K562 (cell line): ENCODE results near the gene GPR33. TPM values are rescaled to one million over a fixed set of nuclear protein-coding genes. Genes with fewer than 3 reads are reported as not detected.

ENCODE experiments used
- ATAC-seq: fragments of 200-7000 bp; cut with Tn5 transposase; 3 replicates; pipeline ENCODE4 v1.9.1; 2020; ENCODE audit warnings: moderate library complexity
- BruUV-seq: library from RNA; stranded (reverse); fragments of 400-500 nt; replicated peaks from 2 replicates; lab custom pipeline; 2021; lab: Mats Ljungman, UMichigan
- CTCF ChIA-PET: fragments of 300-600 bp; formaldehyde crosslinking; extraction: SDS; loops from one replicate; lab custom pipeline; 2021; ENCODE audit warnings: low intra/inter-chr PET ratio; lab: Yijun Ruan, JAX
- POLR2A ChIA-PET: fragments of 300-600, 350-650 bp; sonication (Branson Sonifier 250); formaldehyde crosslinking; extraction: SDS; loops from one replicate; lab custom pipeline; 2021; ENCODE audit warnings: antibody characterized with exemption, inconsistent platforms; lab: Yijun Ruan, JAX
- DNase-seq, 4 experiments: peaks; one replicate each; pipeline versions ENCODE4 v3.0.0 to v3.0.0-alpha.2; 2011 to 2018; ENCODE audit warnings: low spot score in 3 of 4, mixed read lengths in 3 of 4; ENCODE audit errors: extremely low read depth in 1 of 4
- FAIRE-seq: peaks from 2 replicates; lab custom pipeline; 2011; peaks lifted over from hg19 to GRCh38; lab: Jason Lieb, UNC
- H2AFZ ChIP-seq: 2 replicates; pipeline ENCODE4 v1.6.0; 2011; ENCODE audit warnings: low read depth, low read length, control low read depth, inconsistent platforms
- H3K27ac ChIP-seq: fragments of 200-600 bp; 3 replicates; pipeline ENCODE4 v1.8.0; 2011; ENCODE audit warnings: low read depth, mild to moderate bottlenecking, control low read depth, inconsistent platforms, low read length, moderate library complexity, mixed read lengths; ENCODE audit errors: extremely low read depth
- H3K27me3 ChIP-seq, 2 experiments: fragments of 300-600 bp in 1 of 2; 2 replicates in 1 of 2; 3 replicates in 1 of 2; pipeline versions ENCODE4 v1.6.0 to v1.8.0; 2011; ENCODE audit warnings: inconsistent platforms in 2 of 2, low read length in 2 of 2, mild to moderate bottlenecking in 1 of 2, mixed read lengths in 1 of 2, moderate library complexity in 1 of 2; ENCODE audit not compliant: control insufficient read depth in 2 of 2, insufficient read depth in 2 of 2
- H3K36me3 ChIP-seq: fragments of 300-600 bp; 3 replicates; pipeline ENCODE4 v1.8.0; 2011; ENCODE audit warnings: mild to moderate bottlenecking, low read length, inconsistent platforms; ENCODE audit not compliant: control insufficient read depth, insufficient read depth
- H3K4me1 ChIP-seq, 2 experiments: fragments of 200-600 bp in 1 of 2; replicated peaks in 1 of 2; 2 replicates in 1 of 2; 3 replicates in 1 of 2; pipeline versions ENCODE4 v1.5.1 to v1.8.0; 2011; ENCODE audit warnings: inconsistent platforms in 2 of 2, low read length in 2 of 2, mild to moderate bottlenecking in 1 of 2, mixed read lengths in 1 of 2, moderate library complexity in 1 of 2; ENCODE audit not compliant: control insufficient read depth in 2 of 2, insufficient read depth in 2 of 2
- H3K4me2 ChIP-seq: 2 replicates; pipeline ENCODE4 v1.6.1; 2011; ENCODE audit warnings: low read length, control low read depth, inconsistent platforms, mixed read lengths; ENCODE audit not compliant: insufficient read depth
- H3K4me3 ChIP-seq: fragments of 200-600 bp; sonication (generic), shearing (Covaris generic); 2 replicates; pipeline ENCODE4 v1.5.1; 2016; ENCODE audit warnings: control low read depth, inconsistent platforms
- H3K79me2 ChIP-seq: fragments of 200-600 bp; 3 replicates; pipeline ENCODE4 v1.8.0; 2011; ENCODE audit warnings: low read length, inconsistent platforms; ENCODE audit not compliant: control insufficient read depth, insufficient read depth
- H3K9ac ChIP-seq, 2 experiments: 2 replicates each; pipeline versions ENCODE4 v1.6.0 to v1.6.1; 2011; ENCODE audit warnings: low read depth in 2 of 2, low read length in 2 of 2, control low read depth in 1 of 2, inconsistent platforms in 1 of 2, mild to moderate bottlenecking in 1 of 2, mixed read lengths in 1 of 2; ENCODE audit not compliant: insufficient read depth in 1 of 2
- H3K9me1 ChIP-seq: one replicate; pipeline ENCODE4 v1.6.0; 2011; ENCODE audit warnings: inconsistent platforms, mild to moderate bottlenecking, low read length, moderate library complexity; ENCODE audit not compliant: control insufficient read depth, insufficient read depth
- H3K9me3 ChIP-seq: replicated peaks from 2 replicates; pipeline ENCODE4 v1.5.1; 2011; ENCODE audit warnings: low read depth, low read length, inconsistent platforms; ENCODE audit not compliant: control insufficient read depth, insufficient read depth
- H4K20me1 ChIP-seq: replicated peaks from 2 replicates; pipeline ENCODE4 v1.6.1; 2011; ENCODE audit warnings: low read length, inconsistent platforms, mixed read lengths; ENCODE audit not compliant: control insufficient read depth, insufficient read depth
- CBX1 ChIP-seq: sonication (generic); IDR thresholded peaks from 2 replicates; pipeline ENCODE4 v1.6.1; 2016; ENCODE audit warnings: antibody characterized with exemption, low read depth, mild to moderate bottlenecking
- GABPA ChIP-seq: fragments of 200-800 bp; sonication (Bioruptor generic); conservative IDR thresholded peaks from 2 replicates; pipeline ENCODE4 v1.6.1; 2016; ENCODE audit warnings: low read depth, missing genetic modification characterization, missing compliant biosample characterization
- GTF2A2 ChIP-seq: IDR thresholded peaks from 2 replicates; pipeline ENCODE4 v1.6.1; 2016; ENCODE audit warnings: mild to moderate bottlenecking, missing genetic modification characterization, missing compliant biosample characterization
- HNRNPLL ChIP-seq: fragments of 200-400 bp; formaldehyde crosslinking; IDR thresholded peaks from 2 replicates; pipeline ENCODE4 v1.6.1; 2017; ENCODE audit warnings: low read length, low read depth, mild to moderate bottlenecking; ENCODE audit not compliant: poor library complexity, severe bottlenecking
- MEF2D ChIP-seq: conservative IDR thresholded peaks from 2 replicates; pipeline ENCODE4 v1.6.1; 2016; ENCODE audit warnings: low read depth, missing genetic modification characterization, missing compliant biosample characterization
- MNT ChIP-seq, 2 experiments: fragments of 450-650 bp; conservative IDR thresholded peaks; 2 replicates each; pipeline ENCODE4 v1.6.1; 2017; ENCODE audit warnings: mild to moderate bottlenecking in 2 of 2, moderate library complexity in 2 of 2
- ZNF175 ChIP-seq: fragments of 200-800 bp; sonication (Bioruptor generic); IDR thresholded peaks from 2 replicates; pipeline ENCODE4 v1.6.1; 2016; ENCODE audit warnings: low read depth, mild to moderate bottlenecking, missing genetic modification characterization, missing compliant biosample characterization
- ZNF24 ChIP-seq: fragments of 450-650 bp; IDR thresholded peaks from 2 replicates; pipeline ENCODE4 v1.6.1; 2016
- WGBS: fragments of 100-300 bp; shearing (Covaris generic); methylation state at CpG from one replicate; pipeline ENCODE4 v1.1.6; 2016; ENCODE audit warnings: low coverage, mixed read lengths; ENCODE audit not compliant: insufficient coverage; ENCODE audit errors: missing lambda C conversion rate; 5-methylcytosine and 5-hydroxymethylcytosine counted together
- in situ Hi-C: fragments of 300-500 bp; cut with MboI; formaldehyde crosslinking; loops from 4 replicates; pipeline ENCODE4 v1.15.0; 2018; ENCODE audit warnings: inconsistent platforms, mixed read lengths
- intact Hi-C: fragments of 100-400 bp; cut with micrococcal nuclease; formaldehyde crosslinking; loops from 2 replicates; pipeline ENCODE4 v1.14.2; 2022
- polyA plus RNA-seq, 8 experiments: library from polyadenylated mRNA; depleted of rRNA in 4 of 8; stranded (reverse) in 5 of 8; unstranded in 3 of 8; fragments of >200 nt; fragmentation: Nextera tagmentation in 2 of 8; fragmentation: Illumina TruSeq in 1 of 8; extraction: Ambion mirVana in 2 of 8; extraction: Trizol in 1 of 8; gene quantifications; 2 replicates each; pipeline versions ENCODE4 v1.2.1 to v1.2.3, GENCODE V29; 2011 to 2014; ENCODE audit warnings: inconsistent platforms in 1 of 8, missing spikeins in 1 of 8
- total RNA-seq, 7 experiments: library from RNA; depleted of rRNA in 6 of 7; stranded (reverse); fragments of >200 nt in 6 of 7; fragmentation: Illumina TruSeq in 2 of 7; extraction: Trizol in 2 of 7; gene quantifications; 2 replicates each; pipeline versions ENCODE4 v1.2.1 to v1.2.3, GENCODE V29; 2011 to 2021; ENCODE audit warnings: low replicate concordance in 1 of 7

Gene GPR33
- total and polyA plus RNA-seq, 9 of the 15 experiments (the other 6 are each of a cell fraction or from before 2014, with no cell fraction given) = not detected

- H3K4me1 ChIP-seq = peaks cover 0 to 6% of the 10 kb centered on the region in 2 experiments; a peak in 2 of 5 replicates
- no peaks in the 10 kb centered on the region for H3K9me3 ChIP-seq
- H3K79me2 ChIP-seq = no peaks in the 10 kb centered on the region
- intact Hi-C loops = no loop called here
- POLR2A ChIA-PET = no interaction called here
- H3K27ac ChIP-seq = no peak overlapping the region
- FAIRE-seq = no peak
- ATAC-seq = no peak
- H3K36me3 ChIP-seq = no peaks in the 10 kb centered on the region
- H2AFZ ChIP-seq = no peak overlapping the region
- H3K9ac ChIP-seq = no peak overlapping the region
- no peak overlapping the region for H3K4me2 ChIP-seq
- WGBS = 0% methylated on average over 4 of the region's 8 CpGs
- no peaks in the 10 kb centered on the region for H4K20me1 ChIP-seq
- in situ Hi-C loops = no loop called here
- no TSS peak for BruUV-seq
- TF ChIP-seq ZNF24 (no peak), MNT (conservative IDR thresholded peaks at IDR 0.05) (no peak), ZNF175 (CRISPR knock-in tag) (no peak), GABPA (tag) (no peak), CBX1 (no peak), MEF2D (no peak), GTF2A2 (no peak), HNRNPLL (no peak)
- no peaks in the 10 kb centered on the region; a peak in 1 of 5 replicates for H3K27me3 ChIP-seq
- no peak for DNase-seq
- H3K4me3 ChIP-seq = no peak overlapping the region
- CTCF ChIA-PET = no interaction called here
- no peaks in the 10 kb centered on the region for H3K9me1 ChIP-seq
Measured at GRCh38 chr14:31527546-31527945, 39.7 kb upstream of the GPR33 start.
